ENCODE results near the gene NRP2.

DNA sequence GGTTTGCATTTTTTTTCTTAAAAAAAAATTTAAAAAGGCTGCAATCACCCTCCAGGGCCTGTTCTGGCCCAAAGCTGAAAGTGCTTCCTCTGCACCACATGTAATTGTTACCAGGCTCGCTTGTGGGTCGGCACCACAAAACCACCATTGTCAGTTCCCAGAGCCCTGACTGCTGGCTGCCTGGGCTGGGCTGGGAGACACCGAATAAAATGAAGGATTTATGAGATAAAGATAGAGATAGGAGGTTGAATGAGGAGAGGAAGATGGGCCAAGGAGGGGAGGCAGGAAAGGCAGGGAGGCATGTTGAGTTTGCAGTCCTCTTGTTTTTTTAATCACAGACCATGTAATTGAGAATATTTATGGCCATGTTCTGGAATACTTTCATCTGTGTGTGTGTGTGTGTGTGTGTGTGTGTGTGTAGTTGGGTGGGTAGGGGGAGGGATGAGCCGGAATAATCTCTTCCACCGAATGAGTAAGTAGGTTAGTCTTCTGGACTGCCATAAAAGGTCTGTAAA lies 14.7 kb downstream of the NRP2 start:
- no peak for TF ChIP-seq CTCF (conservative IDR thresholded peaks at IDR 0.05 in 1 of 2, IDR thresholded peaks at IDR 0.05 in 1 of 2; ENCODE audit: low read depth in 1 of 2, low read length in 2 of 2)
- no peak for TF ChIP-seq EZH2 (IDR thresholded peaks at IDR 0.05; ENCODE audit: low read length, missing control alignments)

Data from fibroblast of lung (primary cell).